A549 (cell line): ENCODE results near the gene SPECC1. TPM values are rescaled to one million over a fixed set of nuclear protein-coding genes. Genes with fewer than 3 reads are reported as not detected.

Source experiments
- ATAC-seq, 2 experiments: fragments of 200-7000 bp in 1 of 2; fragments of >200 bp in 1 of 2; cut with Nextera tagmentation in 1 of 2; cut with Tn5 transposase in 1 of 2; 3 replicates each; pipeline versions ENCODE4 v1.8.0 to v1.9.1; 2018 to 2020; ENCODE audit warnings: mild to moderate bottlenecking in 1 of 2, moderate library complexity in 1 of 2
- CTCF ChIA-PET: fragments of 300-600 bp; sonication (Branson Sonifier 250); formaldehyde crosslinking; extraction: SDS; loops from one replicate; lab custom pipeline; 2021; ENCODE audit warnings: antibody characterized with exemption, inconsistent platforms; lab: Yijun Ruan, JAX
- POLR2A ChIA-PET: fragments of 350-600 bp; formaldehyde crosslinking; extraction: SDS; loops from one replicate; lab custom pipeline; 2021; ENCODE audit warnings: antibody characterized with exemption, inconsistent platforms; lab: Yijun Ruan, JAX
- DNase-seq, 2 experiments: peaks; one replicate each; pipeline versions ENCODE4 v3.0.0 to v3.0.0-alpha.2; 2011 to 2016; ENCODE audit warnings: low read depth in 1 of 2, low spot score in 1 of 2
- FAIRE-seq: peaks from 2 replicates; lab custom pipeline; 2011; peaks lifted over from hg19 to GRCh38; lab: Jason Lieb, UNC
- H3K27ac ChIP-seq, 2 experiments: fragments of >200 bp; sonication (Bioruptor Twin); formaldehyde crosslinking; 3 replicates each; pipeline ENCODE4 v1.5.1; 2016 to 2017
- H3K4me1 ChIP-seq: fragments of >200 bp; sonication (Bioruptor Twin); formaldehyde crosslinking; 3 replicates; pipeline ENCODE4 v1.6.1; 2016
- H3K4me2 ChIP-seq: fragments of >200 bp; sonication (Bioruptor Twin); formaldehyde crosslinking; 3 replicates; pipeline ENCODE4 v1.6.1; 2016
- H3K4me3 ChIP-seq: fragments of >200 bp; sonication (Bioruptor Twin); formaldehyde crosslinking; 3 replicates; pipeline ENCODE4 v1.5.1; 2016
- H3K9me3 ChIP-seq: fragments of >200 bp; sonication (Bioruptor Twin); formaldehyde crosslinking; 3 replicates; pipeline ENCODE4 v1.6.1; 2016
- CBX2 ChIP-seq: fragments of 200-600 bp; sonication (generic); IDR thresholded peaks from 2 replicates; pipeline ENCODE4 v1.6.1; 2016; ENCODE audit warnings: low read depth, mild to moderate bottlenecking, borderline replicate concordance
- CHD2 ChIP-seq: fragments of 150-350 bp; IDR thresholded peaks from 2 replicates; pipeline ENCODE4 v1.6.1; 2014; ENCODE audit warnings: low read length; ENCODE audit not compliant: partially characterized antibody
- CHD4 ChIP-seq: fragments of 200-600 bp; sonication (generic); IDR thresholded peaks from 2 replicates; pipeline ENCODE4 v1.6.1; 2016; ENCODE audit warnings: antibody characterized with exemption, mild to moderate bottlenecking, borderline replicate concordance
- EHF ChIP-seq: fragments of 250-450 bp; sonication (Bioruptor Pico); IDR thresholded peaks from 2 replicates; pipeline ENCODE4 v1.5.0; 2020; ENCODE audit warnings: mild to moderate bottlenecking
- FOSL2 ChIP-seq, 2 experiments: fragments of 450-650 bp in 1 of 2; fragments of >200 bp in 1 of 2; sonication (Bioruptor Twin) in 1 of 2; formaldehyde crosslinking; IDR thresholded peaks; 2 replicates each; pipeline versions ENCODE4 v1.5.0 to v1.6.1; 2016 to 2020; ENCODE audit warnings: mild to moderate bottlenecking in 1 of 2, moderate library complexity in 1 of 2
- FOXS1 ChIP-seq: fragments of 250-450 bp; sonication (Bioruptor Pico); IDR thresholded peaks from 2 replicates; pipeline ENCODE4 v1.5.0; 2020; ENCODE audit warnings: mild to moderate bottlenecking, moderate library complexity
- HOXB5 ChIP-seq: fragments of 250-450 bp; sonication (Bioruptor Pico); IDR thresholded peaks from 2 replicates; pipeline ENCODE4 v1.5.0; 2020; ENCODE audit warnings: mild to moderate bottlenecking, moderate library complexity
- JUN ChIP-seq, 2 experiments: fragments of >200 bp; sonication (Bioruptor Twin); formaldehyde crosslinking; IDR thresholded peaks; 2 replicates in 1 of 2; 3 replicates in 1 of 2; pipeline ENCODE4 v1.6.1; 2016 to 2017
- JUNB ChIP-seq: fragments of >200 bp; sonication (Bioruptor Twin); formaldehyde crosslinking; IDR thresholded peaks from 2 replicates; pipeline ENCODE4 v1.6.1; 2016
- NFE2L2 ChIP-seq: fragments of 150-350 bp; conservative IDR thresholded peaks from 2 replicates; pipeline ENCODE4 v1.6.1; 2014; ENCODE audit warnings: low read length
- NPAS2 ChIP-seq: fragments of 250-450 bp; sonication (Bioruptor Pico); IDR thresholded peaks from 2 replicates; pipeline ENCODE4 v1.8.0; 2022; ENCODE audit warnings: mild to moderate bottlenecking, moderate library complexity, borderline replicate concordance
- NR3C1 ChIP-seq: fragments of >200 bp; sonication (Bioruptor Twin); formaldehyde crosslinking; IDR thresholded peaks from 3 replicates; pipeline ENCODE4 v1.6.1; 2017
- PHF8 ChIP-seq: fragments of 200-600 bp; sonication (generic); IDR thresholded peaks from 2 replicates; pipeline ENCODE4 v1.6.1; 2016; ENCODE audit warnings: low read depth, mild to moderate bottlenecking, antibody characterized with exemption, moderate library complexity, borderline replicate concordance
- SREBF2 ChIP-seq: fragments of 450-650 bp; IDR thresholded peaks from 2 replicates; pipeline ENCODE4 v1.6.1; 2014; ENCODE audit warnings: mild to moderate bottlenecking, moderate library complexity
- TFCP2L1 ChIP-seq: fragments of 250-450 bp; sonication (Bioruptor Pico); IDR thresholded peaks from 2 replicates; pipeline ENCODE4 v1.5.0; 2021; ENCODE audit warnings: mild to moderate bottlenecking
- WGBS: methylation state at CpG from one replicate; pipeline ENCODE4 v1.1.6; 2017; ENCODE audit errors: missing lambda C conversion rate; 5-methylcytosine and 5-hydroxymethylcytosine counted together
- polyA plus RNA-seq, 4 experiments: library from polyadenylated mRNA; depleted of rRNA in 3 of 4; stranded (reverse); fragments of >200 nt; fragmentation: RNase III in 1 of 4; extraction: RNeasy Plus Mini Kit Qiagen cat#74134 plus additional on column Dnase treatment in 1 of 4; gene quantifications; 2 replicates in 3 of 4; 3 replicates in 1 of 4; pipeline ENCODE4 v1.2.3, GENCODE V29; 2011 to 2017
- TF ChIP-seq, protein P1 (sequence below): fragments of 450-650 bp; IDR thresholded peaks from 2 replicates; pipeline ENCODE4 v1.6.1; 2014; ENCODE audit warnings: antibody characterized with exemption
- TF ChIP-seq, protein P2 (sequence below): fragments of 250-450 bp; sonication (Bioruptor Pico); IDR thresholded peaks from 2 replicates; pipeline ENCODE4 v1.5.0; 2021; ENCODE audit warnings: mild to moderate bottlenecking, moderate library complexity, borderline replicate concordance
- TF ChIP-seq, protein P3 (sequence below): fragments of >200 bp; sonication (Bioruptor Twin); formaldehyde crosslinking; IDR thresholded peaks from 2 replicates; pipeline ENCODE4 v1.6.1; 2016
- TF ChIP-seq, protein P4 (sequence below): IDR thresholded peaks from 2 replicates; pipeline ENCODE4 v1.6.1; 2012; ENCODE audit warnings: low read depth, borderline replicate concordance
- TF ChIP-seq, protein P5 (sequence below): fragments of >200 bp; sonication (Bioruptor Twin); formaldehyde crosslinking; IDR thresholded peaks from 3 replicates; pipeline ENCODE4 v1.6.1; 2016

The SPECC1 gene
- polyA plus RNA-seq, 2 of the 4 experiments (the other 2 are of a cell fraction), result 45.1 to 66.2 TPM

DNA sequence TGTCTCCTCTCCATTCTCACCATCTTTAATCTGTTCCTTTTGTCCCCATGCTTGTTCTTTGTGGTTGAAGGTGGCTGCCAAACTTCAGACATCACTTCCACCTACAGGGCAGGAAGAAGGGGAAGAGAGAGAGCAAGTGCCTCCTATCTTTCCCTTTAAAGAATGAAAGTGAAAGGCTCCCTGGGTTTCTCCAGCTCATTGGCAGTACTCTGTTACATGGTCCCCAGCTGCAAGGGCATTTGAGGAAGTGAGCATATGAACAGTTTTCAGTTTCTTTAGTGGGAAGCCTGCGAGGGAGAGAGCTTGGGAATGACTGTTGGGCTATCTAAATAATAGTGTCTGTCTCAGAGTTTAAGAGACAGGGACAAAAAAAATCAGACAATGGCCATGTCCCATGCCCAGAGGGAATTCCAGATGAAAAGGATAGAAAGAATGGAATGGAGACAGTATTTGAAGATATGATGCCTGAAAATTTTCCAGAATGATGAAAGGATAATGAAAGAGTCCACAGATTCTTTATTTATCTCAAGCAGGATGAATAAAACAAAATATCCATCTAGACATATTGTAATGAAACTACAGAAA lies 298.3 kb downstream of the SPECC1 start:
- no peak overlapping the region for H3K27ac ChIP-seq
- CTCF ChIA-PET, result interaction anchor here (1.3 to 1.6 kb wide), 3 partner anchors 13 to 188 kb away, joined by 3 to 4 read pairs (median 4); no protein-coding TSS in a partner anchor
- ATAC-seq (no peak), FAIRE-seq (no peak)
- no peak overlapping the region for H3K4me2 ChIP-seq
- WGBS, result 86% methylated on average over 1 of the region's 1 CpG
- H3K4me3 ChIP-seq, result no peak overlapping the region
- TF ChIP-seq NR3C1 (no peak), CBX2 (no peak), FOSL2 (IDR thresholded peaks at IDR 0.05) (no peak), FOSL2 (CRISPR knock-in tag; IDR thresholded peaks at IDR 0.05) (no peak), CHD2 (no peak), EHF (no peak), HOXB5 (CRISPR knock-in tag) (no peak), FOXS1 (CRISPR knock-in tag) (no peak)
- TF ChIP-seq, protein P1, sequence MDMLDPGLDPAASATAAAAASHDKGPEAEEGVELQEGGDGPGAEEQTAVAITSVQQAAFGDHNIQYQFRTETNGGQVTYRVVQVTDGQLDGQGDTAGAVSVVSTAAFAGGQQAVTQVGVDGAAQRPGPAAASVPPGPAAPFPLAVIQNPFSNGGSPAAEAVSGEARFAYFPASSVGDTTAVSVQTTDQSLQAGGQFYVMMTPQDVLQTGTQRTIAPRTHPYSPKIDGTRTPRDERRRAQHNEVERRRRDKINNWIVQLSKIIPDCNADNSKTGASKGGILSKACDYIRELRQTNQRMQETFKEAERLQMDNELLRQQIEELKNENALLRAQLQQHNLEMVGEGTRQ, result no peak
- TF ChIP-seq, all 56 proteins: peak for 0
- no peak for DNase-seq
- H3K9me3 ChIP-seq, result peaks cover 37% of the 10 kb centered on the region
- H3K4me1 ChIP-seq, result no peaks in the 10 kb centered on the region
- POLR2A ChIA-PET, result no interaction called here

DNA sequence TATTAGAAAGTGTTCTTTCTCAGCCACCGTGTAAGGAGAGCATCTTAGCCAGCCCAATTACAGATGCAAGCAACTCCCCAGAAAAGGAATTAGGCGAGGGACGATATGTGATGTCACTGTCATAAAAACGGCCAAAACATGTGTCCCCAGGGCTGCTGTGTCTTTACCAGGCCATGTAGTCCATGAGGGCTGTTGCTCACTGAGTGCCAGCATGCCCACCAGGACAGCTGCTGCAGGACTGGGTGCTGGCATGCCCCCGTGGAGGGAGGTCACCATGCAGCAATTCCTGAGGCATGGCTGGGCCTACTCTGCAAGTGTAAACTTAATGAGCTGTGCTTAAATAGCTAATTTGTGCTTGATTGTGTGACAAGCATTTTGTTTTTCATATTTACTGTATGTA lies 301.3 kb downstream of the SPECC1 start:
- Histone ChIP-seq H3K4me1 (no peaks in the 10 kb centered on the region), H3K27ac (no peak overlapping the region), H3K4me3 (no peak overlapping the region), H3K9me3 (peaks cover 31% of the 10 kb centered on the region), H3K4me2 (no peak overlapping the region)
- DNase-seq (no peak), ATAC-seq (no peak), FAIRE-seq (no peak)
- ChIA-PET CTCF (interaction anchor here (1.3 to 2.7 kb wide), 3 partner anchors 10 to 189 kb away, joined by 4 to 9 read pairs (median 8); no protein-coding TSS in a partner anchor), POLR2A (no interaction called here)
- no peak for TF ChIP-seq CHD4
- no peak for TF ChIP-seq TFCP2L1 (CRISPR knock-in tag)
- TF ChIP-seq, protein P2, sequence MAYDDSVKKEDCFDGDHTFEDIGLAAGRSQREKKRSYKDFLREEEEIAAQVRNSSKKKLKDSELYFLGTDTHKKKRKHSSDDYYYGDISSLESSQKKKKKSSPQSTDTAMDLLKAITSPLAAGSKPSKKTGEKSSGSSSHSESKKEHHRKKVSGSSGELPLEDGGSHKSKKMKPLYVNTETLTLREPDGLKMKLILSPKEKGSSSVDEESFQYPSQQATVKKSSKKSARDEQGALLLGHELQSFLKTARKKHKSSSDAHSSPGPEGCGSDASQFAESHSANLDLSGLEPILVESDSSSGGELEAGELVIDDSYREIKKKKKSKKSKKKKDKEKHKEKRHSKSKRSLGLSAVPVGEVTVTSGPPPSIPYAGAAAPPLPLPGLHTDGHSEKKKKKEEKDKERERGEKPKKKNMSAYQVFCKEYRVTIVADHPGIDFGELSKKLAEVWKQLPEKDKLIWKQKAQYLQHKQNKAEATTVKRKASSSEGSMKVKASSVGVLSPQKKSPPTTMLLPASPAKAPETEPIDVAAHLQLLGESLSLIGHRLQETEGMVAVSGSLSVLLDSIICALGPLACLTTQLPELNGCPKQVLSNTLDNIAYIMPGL (CRISPR knock-in tag), result no peak
- no peak for TF ChIP-seq NPAS2
- no peak for TF ChIP-seq SREBF2
- TF ChIP-seq, protein P3, sequence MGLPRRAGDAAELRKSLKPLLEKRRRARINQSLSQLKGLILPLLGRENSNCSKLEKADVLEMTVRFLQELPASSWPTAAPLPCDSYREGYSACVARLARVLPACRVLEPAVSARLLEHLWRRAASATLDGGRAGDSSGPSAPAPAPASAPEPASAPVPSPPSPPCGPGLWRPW, result no peak
- TF ChIP-seq JUN (IDR thresholded peaks at IDR 0.05), result no peak
- no peak for TF ChIP-seq NFE2L2
- TF ChIP-seq, protein P4, sequence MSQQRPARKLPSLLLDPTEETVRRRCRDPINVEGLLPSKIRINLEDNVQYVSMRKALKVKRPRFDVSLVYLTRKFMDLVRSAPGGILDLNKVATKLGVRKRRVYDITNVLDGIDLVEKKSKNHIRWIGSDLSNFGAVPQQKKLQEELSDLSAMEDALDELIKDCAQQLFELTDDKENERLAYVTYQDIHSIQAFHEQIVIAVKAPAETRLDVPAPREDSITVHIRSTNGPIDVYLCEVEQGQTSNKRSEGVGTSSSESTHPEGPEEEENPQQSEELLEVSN, result no peak
- no peak for TF ChIP-seq CBX2
- TF ChIP-seq, protein P5, sequence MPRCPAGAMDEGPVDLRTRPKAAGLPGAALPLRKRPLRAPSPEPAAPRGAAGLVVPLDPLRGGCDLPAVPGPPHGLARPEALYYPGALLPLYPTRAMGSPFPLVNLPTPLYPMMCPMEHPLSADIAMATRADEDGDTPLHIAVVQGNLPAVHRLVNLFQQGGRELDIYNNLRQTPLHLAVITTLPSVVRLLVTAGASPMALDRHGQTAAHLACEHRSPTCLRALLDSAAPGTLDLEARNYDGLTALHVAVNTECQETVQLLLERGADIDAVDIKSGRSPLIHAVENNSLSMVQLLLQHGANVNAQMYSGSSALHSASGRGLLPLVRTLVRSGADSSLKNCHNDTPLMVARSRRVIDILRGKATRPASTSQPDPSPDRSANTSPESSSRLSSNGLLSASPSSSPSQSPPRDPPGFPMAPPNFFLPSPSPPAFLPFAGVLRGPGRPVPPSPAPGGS, result no peak
- no peak for TF ChIP-seq PHF8
- no peak for TF ChIP-seq JUNB
- WGBS, result 93% methylated on average over 5 of the region's 5 CpGs
